Measurements from ENCODE around the gene BTLA.
"Not testable (repeated sequence)": the region's sequence is repeated elsewhere in the genome, so short reads cannot be mapped to it uniquely, and the experiment has no call there.

The BTLA gene

GRCh38 chr3:112491373-112491772, 7.9 kb downstream of the BTLA start:
- no peak for DNase-seq
- no peak for ATAC-seq

- ATAC-seq, result peak; percentile 12
- DNase-seq, result no peak
Observed at GRCh38 chr3:112489674-112490479, 9.4 kb downstream of the BTLA start.

- DNase-seq (no peak), ATAC-seq (no peak)
Observed at GRCh38 chr3:112486811-112487505, 12.3 kb downstream of the BTLA start.

- ATAC-seq (no peak), DNase-seq (no peak)
Observed at GRCh38 chr3:112484352-112484751, 14.9 kb downstream of the BTLA start.

GRCh38 chr3:112482675-112483074, 16.6 kb downstream of the BTLA start:
- DNase-seq (no peak), ATAC-seq (no peak)

- DNase-seq, result no peak
- no peak for ATAC-seq
Observed at GRCh38 chr3:112481302-112481721, 18.0 kb downstream of the BTLA start.

- no peak for ATAC-seq
- DNase-seq, result no peak
Observed at GRCh38 chr3:112477891-112478290, 21.4 kb downstream of the BTLA start.

GRCh38 chr3:112476346-112476745, 22.9 kb downstream of the BTLA start:
- DNase-seq, result no peak
- ATAC-seq, result no peak

- no peak for ATAC-seq
Observed at GRCh38 chr3:112474796-112475195, 24.5 kb downstream of the BTLA start.

GRCh38 chr3:112472691-112473090, 26.6 kb downstream of the BTLA start:
- DNase-seq (no peak), ATAC-seq (no peak)

More at GRCh38 chr3:112474796-112475195, 24.5 kb downstream of the BTLA start:
- no peak for DNase-seq

- no peak for ATAC-seq
- no peak for DNase-seq
Observed at GRCh38 chr3:112471596-112472325, 27.5 kb downstream of the BTLA start.

GRCh38 chr3:112470788-112471187, 28.5 kb downstream of the BTLA start:
- DNase-seq (no peak), ATAC-seq (no peak)

- no peak for DNase-seq
- ATAC-seq, result no peak
Observed at GRCh38 chr3:112469671-112470070, 29.6 kb downstream of the BTLA start.

GRCh38 chr3:112467539-112467938, 31.7 kb downstream of the BTLA start:
- ATAC-seq (no peak), DNase-seq (no peak)

GRCh38 chr3:112466020-112466419, 33.3 kb downstream of the BTLA start:
- ATAC-seq (no peak), DNase-seq (no peak)

GRCh38 chr3:112464264-112464663, 35.0 kb downstream of the BTLA start:
- no peak for DNase-seq
- ATAC-seq, result no peak

- ATAC-seq, result peak; percentile 53
- no peak for DNase-seq
Observed at GRCh38 chr3:112463250-112463649, 36.0 kb downstream of the BTLA start.

GRCh38 chr3:112461787-112462186, 37.5 kb downstream of the BTLA start:
- DNase-seq, ATAC-seq: not testable (repeated sequence)

- ATAC-seq (peak; percentile 70), DNase-seq (no peak)
Observed at GRCh38 chr3:112460519-112461195, 38.6 kb downstream of the BTLA start.

GRCh38 chr3:112459750-112460149, 39.5 kb downstream of the BTLA start:
- ATAC-seq (peak; percentile 71), DNase-seq (no peak)

GRCh38 chr3:112456147-112456546, 43.1 kb downstream of the BTLA start:
- ATAC-seq (no peak), DNase-seq (no peak)

GRCh38 chr3:112448939-112449338, 50.3 kb downstream of the BTLA start:
- ATAC-seq, result no peak

More at GRCh38 chr3:112448939-112449338, 50.3 kb downstream of the BTLA start:
- DNase-seq, result no peak
